Suprapubic skin (tissue), 4 donors: ENCODE results near the gene CLEC16A.

Source experiments
- EP300 ChIP-seq: sonication (generic); formaldehyde crosslinking; IDR thresholded peaks from one replicate; pipeline ENCODE4 v1.6.1; 2017; ENCODE audit warnings: antibody characterized with exemption
- POLR2A ChIP-seq, 2 donors: fragments of 450-650 bp; IDR thresholded peaks; one replicate each; pipeline ENCODE4 v1.6.1; 2017; ENCODE audit warnings: antibody characterized with exemption in 2 of 2, mild to moderate bottlenecking in 2 of 2, moderate library complexity in 2 of 2
- POLR2AphosphoS5 ChIP-seq, 3 donors: sonication (generic); formaldehyde crosslinking; IDR thresholded peaks; one replicate each; pipeline ENCODE4 v1.6.1; 2017; ENCODE audit warnings: antibody characterized with exemption in 3 of 3
- TF ChIP-seq, protein P1 (sequence below), 2 donors: fragments of 200-600 bp in 1 of 2; fragments of 450-650 bp in 1 of 2; sonication (generic) in 1 of 2; IDR thresholded peaks; one replicate each; pipeline ENCODE4 v1.5.1; 2016 to 2019; ENCODE audit warnings: antibody characterized with exemption in 2 of 2, mild to moderate bottlenecking in 1 of 2, moderate library complexity in 1 of 2

DNA sequence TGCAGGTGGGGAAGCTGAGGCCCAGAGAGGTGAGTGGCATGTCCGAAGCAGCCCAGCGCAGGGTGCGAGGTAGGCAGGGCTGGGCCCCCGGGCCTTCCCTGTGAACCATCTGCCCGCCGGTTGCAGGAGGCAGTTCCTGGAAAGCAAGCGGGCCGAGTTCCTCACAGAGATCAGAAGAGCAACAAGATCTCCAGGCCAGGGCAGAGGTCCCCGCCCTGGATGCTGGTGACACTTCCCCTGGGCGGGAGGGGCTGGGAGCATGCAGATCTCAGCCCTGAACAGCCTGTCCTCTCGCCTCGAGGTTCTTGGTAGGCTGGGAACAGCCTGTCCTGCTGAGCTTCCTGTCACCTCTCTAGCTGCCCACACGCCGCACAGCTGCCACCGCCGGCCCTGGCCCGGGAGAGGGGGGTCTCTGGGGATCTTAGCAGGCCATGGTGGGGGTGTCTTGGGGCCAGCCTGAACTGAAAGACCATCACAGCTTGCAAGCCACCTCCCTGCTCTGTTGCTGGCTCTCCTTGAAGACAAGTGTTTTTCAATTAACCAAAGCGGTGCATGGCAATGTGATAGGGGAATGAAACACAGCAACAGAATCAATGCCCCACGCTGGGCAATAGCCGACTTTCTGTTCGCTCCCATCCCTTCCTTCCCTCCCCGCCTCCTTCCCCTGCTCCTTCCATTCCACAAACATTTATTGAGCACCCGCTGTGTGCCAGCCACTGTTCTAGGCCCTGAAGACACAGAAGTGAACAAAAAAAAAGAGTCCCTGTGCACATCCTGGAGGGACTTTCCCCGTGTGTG is 279.9 kb downstream of the CLEC16A start:
- TF ChIP-seq, protein P1, sequence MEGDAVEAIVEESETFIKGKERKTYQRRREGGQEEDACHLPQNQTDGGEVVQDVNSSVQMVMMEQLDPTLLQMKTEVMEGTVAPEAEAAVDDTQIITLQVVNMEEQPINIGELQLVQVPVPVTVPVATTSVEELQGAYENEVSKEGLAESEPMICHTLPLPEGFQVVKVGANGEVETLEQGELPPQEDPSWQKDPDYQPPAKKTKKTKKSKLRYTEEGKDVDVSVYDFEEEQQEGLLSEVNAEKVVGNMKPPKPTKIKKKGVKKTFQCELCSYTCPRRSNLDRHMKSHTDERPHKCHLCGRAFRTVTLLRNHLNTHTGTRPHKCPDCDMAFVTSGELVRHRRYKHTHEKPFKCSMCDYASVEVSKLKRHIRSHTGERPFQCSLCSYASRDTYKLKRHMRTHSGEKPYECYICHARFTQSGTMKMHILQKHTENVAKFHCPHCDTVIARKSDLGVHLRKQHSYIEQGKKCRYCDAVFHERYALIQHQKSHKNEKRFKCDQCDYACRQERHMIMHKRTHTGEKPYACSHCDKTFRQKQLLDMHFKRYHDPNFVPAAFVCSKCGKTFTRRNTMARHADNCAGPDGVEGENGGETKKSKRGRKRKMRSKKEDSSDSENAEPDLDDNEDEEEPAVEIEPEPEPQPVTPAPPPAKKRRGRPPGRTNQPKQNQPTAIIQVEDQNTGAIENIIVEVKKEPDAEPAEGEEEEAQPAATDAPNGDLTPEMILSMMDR (IDR thresholded peaks at IDR 0.05): no peak
- TF ChIP-seq POLR2AphosphoS5 (IDR thresholded peaks at IDR 0.05) (peak in 1 of 3 donors; percentile 94), POLR2A (IDR thresholded peaks at IDR 0.05) (no peak), EP300 (no peak)
